Measurements from ENCODE around the gene NAALADL2.

NAALADL2 gene

GRCh38 chr3:175287361-175287963 lies 428.3 kb downstream of the NAALADL2 start:
- TF ChIP-seq CTCF (IDR thresholded peaks at IDR 0.05; ENCODE audit: control extremely low read depth, extremely low read depth, low read depth, missing control alignments): no peak
- peak; percentile 36 for DNase-seq (ENCODE audit: extremely low spot score)
- CTCF ChIA-PET: interaction anchor here (1.1 kb wide), 1 partner anchor 9 kb away, joined by 4 read pairs; no protein-coding TSS in a partner anchor
- POLR2A ChIA-PET: no interaction called here

GRCh38 chr3:175288621-175289020 lies 429.5 kb downstream of the NAALADL2 start:
- DNase-seq (ENCODE audit: extremely low spot score): no peak
- ChIA-PET CTCF (no interaction called here), POLR2A (no interaction called here)
- no peak for TF ChIP-seq CTCF (IDR thresholded peaks at IDR 0.05; ENCODE audit: control extremely low read depth, extremely low read depth, low read depth, missing control alignments)

- ChIA-PET CTCF (no interaction called here), POLR2A (no interaction called here)
- DNase-seq (ENCODE audit: extremely low spot score): peak; percentile 9
- TF ChIP-seq CTCF (IDR thresholded peaks at IDR 0.05; ENCODE audit: control extremely low read depth, extremely low read depth, low read depth, missing control alignments): no peak
Observed at GRCh38 chr3:175294793-175295192, 435.7 kb downstream of the NAALADL2 start.

- no peak for DNase-seq (ENCODE audit: extremely low spot score)
- CTCF ChIA-PET: no interaction called here
- POLR2A ChIA-PET: no interaction called here
- no peak for TF ChIP-seq CTCF (IDR thresholded peaks at IDR 0.05; ENCODE audit: control extremely low read depth, extremely low read depth, low read depth, missing control alignments)
Observed at GRCh38 chr3:175295248-175296130, 436.4 kb downstream of the NAALADL2 start.

GRCh38 chr3:175297216-175297615 lies 438.1 kb downstream of the NAALADL2 start:
- DNase-seq (ENCODE audit: extremely low spot score): no peak
- ChIA-PET POLR2A (no interaction called here), CTCF (interaction anchor here (1.3 kb wide), 1 partner anchor 10 kb away, joined by 4 read pairs; no protein-coding TSS in a partner anchor)
- no peak for TF ChIP-seq CTCF (IDR thresholded peaks at IDR 0.05; ENCODE audit: control extremely low read depth, extremely low read depth, low read depth, missing control alignments)

GRCh38 chr3:175301741-175302140 lies 442.6 kb downstream of the NAALADL2 start:
- CTCF ChIA-PET: no interaction called here
- no peak for DNase-seq (ENCODE audit: extremely low spot score)

More at GRCh38 chr3:175301741-175302140, 442.6 kb downstream of the NAALADL2 start:
- POLR2A ChIA-PET: no interaction called here
- no peak for TF ChIP-seq CTCF (IDR thresholded peaks at IDR 0.05; ENCODE audit: control extremely low read depth, extremely low read depth, low read depth, missing control alignments)

All from GM10248 (cell line).